Activated T-cell treated with anti-CD3 and anti-CD28 coated beads, Interleukin-2, amount 50 U/mL, for 4 hours (primary cell): Measurements from ENCODE around the gene ERICH2. TPM values are rescaled to one million over a fixed set of nuclear protein-coding genes. Genes with fewer than 3 reads are reported as not detected.
A peak's percentile ranks its signal among the peaks of the same experiment; 100 is the strongest.

Source experiments
- ATAC-seq, 2 donors: fragments of 200-7000 bp; cut with Tn5 transposase; one replicate each; pipeline ENCODE4 v1.10.0; 2021
- DNase-seq: peaks from one replicate; pipeline ENCODE4 v3.0.0-alpha.2; 2020
- H3K27me3 Mint-ChIP-seq: one replicate; pipeline ENCODE4 v1.8.0; 2021; ENCODE audit warnings: low read depth, mixed read lengths
- H3K36me3 Mint-ChIP-seq: one replicate; pipeline ENCODE4 v1.8.0; 2022; ENCODE audit warnings: mixed read lengths; ENCODE audit not compliant: insufficient read depth
- H3K4me1 Mint-ChIP-seq: one replicate; pipeline ENCODE4 v1.8.0; 2021; ENCODE audit warnings: low read depth, mixed read lengths
- H3K4me3 Mint-ChIP-seq: one replicate; pipeline ENCODE4 v1.8.0; 2021; ENCODE audit warnings: mild to moderate bottlenecking, moderate library complexity, mixed read lengths
- H3K9me3 Mint-ChIP-seq: one replicate; pipeline ENCODE4 v1.8.0; 2021; ENCODE audit warnings: mixed read lengths
- total RNA-seq, 3 donors: library from RNA; stranded (reverse); gene quantifications; one replicate each; pipeline ENCODE4 v1.2.1, GENCODE V29; 2021

The ERICH2 gene
- total RNA-seq, 3 donors from 2014 or later: not detected

GRCh38 chr2:170778900-170779299 lies 8.7 kb downstream of the ERICH2 start:
- ATAC-seq (no peak), DNase-seq (no peak)
- Mint-ChIP-seq H3K36me3 (no peaks in the 10 kb centered on the region), H3K4me3 (no peak overlapping the region), H3K9me3 (no peaks in the 10 kb centered on the region), H3K4me1 (no peaks in the 10 kb centered on the region), H3K27me3 (peaks cover 27% of the 10 kb centered on the region)

- Mint-ChIP-seq H3K4me3 (no peak overlapping the region), H3K4me1 (no peaks in the 10 kb centered on the region), H3K9me3 (no peaks in the 10 kb centered on the region), H3K27me3 (peaks cover 27% of the 10 kb centered on the region), H3K36me3 (no peaks in the 10 kb centered on the region)
- DNase-seq (no peak), ATAC-seq (no peak)
Measured at GRCh38 chr2:170779304-170779703, 9.1 kb downstream of the ERICH2 start.

- no peak for ATAC-seq
- Mint-ChIP-seq H3K9me3 (no peaks in the 10 kb centered on the region), H3K36me3 (no peaks in the 10 kb centered on the region), H3K4me3 (no peak overlapping the region), H3K4me1 (no peaks in the 10 kb centered on the region), H3K27me3 (peaks cover 21% of the 10 kb centered on the region)
- DNase-seq: no peak
Measured at GRCh38 chr2:170782673-170783072, 12.5 kb downstream of the ERICH2 start.

GRCh38 chr2:170783549-170783948 lies 13.4 kb downstream of the ERICH2 start:
- peaks cover 21% of the 10 kb centered on the region for H3K27me3 Mint-ChIP-seq
- no peaks in the 10 kb centered on the region for H3K9me3 Mint-ChIP-seq
- H3K4me3 Mint-ChIP-seq: no peak overlapping the region
- no peaks in the 10 kb centered on the region for H3K36me3 Mint-ChIP-seq
- no peak for DNase-seq
- H3K4me1 Mint-ChIP-seq: no peaks in the 10 kb centered on the region
- ATAC-seq: no peak

GRCh38 chr2:170798996-170799395 lies 28.8 kb downstream of the ERICH2 start:
- Mint-ChIP-seq H3K27me3 (peaks cover 21% of the 10 kb centered on the region), H3K4me3 (no peak overlapping the region), H3K36me3 (no peaks in the 10 kb centered on the region), H3K4me1 (no peaks in the 10 kb centered on the region), H3K9me3 (no peaks in the 10 kb centered on the region)
- ATAC-seq (no peak), DNase-seq (no peak)

- no peak overlapping the region for H3K4me3 Mint-ChIP-seq
- no peaks in the 10 kb centered on the region for H3K4me1 Mint-ChIP-seq
- peaks cover 7% of the 10 kb centered on the region for H3K27me3 Mint-ChIP-seq
- no peaks in the 10 kb centered on the region for H3K9me3 Mint-ChIP-seq
- DNase-seq: no peak
- ATAC-seq: no peak
- H3K36me3 Mint-ChIP-seq: no peaks in the 10 kb centered on the region
Measured at GRCh38 chr2:170806548-170806947, 36.4 kb downstream of the ERICH2 start.

- ATAC-seq (no peak), DNase-seq (no peak)
- no peak overlapping the region for H3K4me3 Mint-ChIP-seq
- H3K9me3 Mint-ChIP-seq: no peaks in the 10 kb centered on the region
- peaks cover 65% of the 10 kb centered on the region for H3K27me3 Mint-ChIP-seq
- no peaks in the 10 kb centered on the region for H3K36me3 Mint-ChIP-seq
- peaks cover 30% of the 10 kb centered on the region for H3K4me1 Mint-ChIP-seq
Measured at GRCh38 chr2:170812710-170813600, 42.8 kb downstream of the ERICH2 start.

GRCh38 chr2:170813611-170814532 lies 43.7 kb downstream of the ERICH2 start:
- DNase-seq (no peak), ATAC-seq (no peak)
- no peaks in the 10 kb centered on the region for H3K9me3 Mint-ChIP-seq
- peaks cover 37% of the 10 kb centered on the region for H3K4me1 Mint-ChIP-seq
- no peaks in the 10 kb centered on the region for H3K36me3 Mint-ChIP-seq
- H3K4me3 Mint-ChIP-seq: no peak overlapping the region
- peaks cover 71% of the 10 kb centered on the region for H3K27me3 Mint-ChIP-seq

GRCh38 chr2:170814533-170815230 lies 44.5 kb downstream of the ERICH2 start:
- Mint-ChIP-seq H3K4me3 (peak overlapping the region; percentile 72), H3K27me3 (peaks cover 78% of the 10 kb centered on the region), H3K36me3 (no peaks in the 10 kb centered on the region), H3K4me1 (peaks cover 40% of the 10 kb centered on the region), H3K9me3 (no peaks in the 10 kb centered on the region)
- no peak for DNase-seq
- ATAC-seq: no peak

GRCh38 chr2:170815311-170815710 lies 45.1 kb downstream of the ERICH2 start:
- ATAC-seq (peak in 1 of 2 donors; percentile 8), DNase-seq (no peak)
- H3K9me3 Mint-ChIP-seq: no peaks in the 10 kb centered on the region
- H3K36me3 Mint-ChIP-seq: no peaks in the 10 kb centered on the region
- peaks cover 80% of the 10 kb centered on the region for H3K27me3 Mint-ChIP-seq
- peaks cover 40% of the 10 kb centered on the region for H3K4me1 Mint-ChIP-seq
- H3K4me3 Mint-ChIP-seq: peak overlapping the region; percentile 72

GRCh38 chr2:170815746-170816503 lies 45.7 kb downstream of the ERICH2 start:
- DNase-seq: peak; percentile 61
- Mint-ChIP-seq H3K4me3 (peak overlapping the region; percentile 72), H3K36me3 (peaks cover 1% of the 10 kb centered on the region), H3K27me3 (peaks cover 83% of the 10 kb centered on the region), H3K4me1 (peaks cover 47% of the 10 kb centered on the region), H3K9me3 (no peaks in the 10 kb centered on the region)
- ATAC-seq: peak; percentile 59 to 61

- DNase-seq (peak; percentile 55), ATAC-seq (peak; percentile 63 to 67)
- no peaks in the 10 kb centered on the region for H3K9me3 Mint-ChIP-seq
- peaks cover 89% of the 10 kb centered on the region for H3K27me3 Mint-ChIP-seq
- H3K36me3 Mint-ChIP-seq: peaks cover 1% of the 10 kb centered on the region
- H3K4me1 Mint-ChIP-seq: peaks cover 52% of the 10 kb centered on the region
- peak within 1 kb of the TSS; percentile 72 for H3K4me3 Mint-ChIP-seq
Measured at GRCh38 chr2:170816504-170817092, 46.4 kb downstream of the ERICH2 start, which contains the start of gene GAD1. Gene GAD1 (plus strand): TSS chr2:170816887. CDS start chr2:170818592, 1,705 bp downstream.
